ENCODE data around the gene GAS7. TPM values are rescaled to one million over a fixed set of nuclear protein-coding genes. Genes with fewer than 3 reads are reported as not detected.

The GAS7 gene
- total and polyA plus RNA-seq, 2 experiments from 2014 or later, result 1.9 to 10.7 TPM

DNA sequence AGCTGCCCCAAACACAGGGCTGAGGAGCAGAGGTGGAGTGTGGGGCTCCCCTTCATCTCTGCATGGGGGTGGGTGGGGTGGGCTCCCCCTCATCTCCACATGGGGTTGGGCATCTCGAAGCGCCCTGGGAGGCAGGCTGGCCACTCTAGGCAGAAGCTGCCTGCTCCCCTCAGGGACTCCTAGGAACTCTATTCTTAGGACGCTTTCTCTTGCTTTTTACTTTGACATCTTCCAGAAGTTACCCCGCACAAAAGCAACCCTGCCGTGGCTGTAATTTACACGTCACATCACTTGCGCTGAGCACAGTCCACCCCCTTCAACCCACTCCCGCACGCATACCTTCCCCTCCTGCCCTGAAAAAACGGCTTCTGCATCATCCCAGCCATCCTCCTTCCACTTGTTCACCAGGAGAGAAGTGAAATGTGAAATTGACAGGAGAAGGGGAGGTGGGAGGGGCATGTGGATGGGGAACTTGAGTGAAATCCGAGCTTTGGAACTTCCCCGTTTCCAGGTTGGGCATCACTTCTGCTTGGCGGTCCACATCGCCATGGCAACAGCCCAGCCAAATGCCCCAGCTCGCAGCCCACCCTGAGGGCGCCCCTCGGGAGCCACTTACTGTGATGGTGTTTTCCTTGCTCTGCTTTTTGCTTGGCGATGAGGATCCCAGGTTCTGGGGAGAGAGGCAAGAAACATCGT lies 239.7 kb downstream of the GAS7 start:
- peak; percentile 35 for ATAC-seq
- H3K27me3 Mint-ChIP-seq (ENCODE audit: insufficient read depth, low read depth, poor library complexity), result peaks cover 19% of the 10 kb centered on the region
- peak; percentile 65 for DNase-seq (ENCODE audit: low spot score)
- no peaks in the 10 kb centered on the region for H3K27me3 ChIP-seq (ENCODE audit: insufficient read depth)
- H3K79me2 ChIP-seq (replicated peaks; ENCODE audit: insufficient read depth), result no peaks in the 10 kb centered on the region
- H3K27ac Mint-ChIP-seq, result no peak overlapping the region
- no peaks in the 10 kb centered on the region for H4K20me1 ChIP-seq (replicated peaks; ENCODE audit: insufficient read depth)
- peak overlapping the region; percentile 63 for H3K4me3 Mint-ChIP-seq
- H2AFZ ChIP-seq, result no peak overlapping the region
- peaks cover 34% of the 10 kb centered on the region for H3K4me1 Mint-ChIP-seq
- H3F3A ChIP-seq (replicated peaks; ENCODE audit: low read depth), result no peaks in the 10 kb centered on the region
- peak overlapping the region; percentile 85 for H3K4me2 ChIP-seq
- TF ChIP-seq STAT1 (IDR thresholded peaks at IDR 0.05; ENCODE audit: unreplicated experiment) (no peak), ZNF462 (CRISPR knock-in tag; IDR thresholded peaks at IDR 0.05) (no peak), ZNF114 (CRISPR knock-in tag; IDR thresholded peaks at IDR 0.05) (no peak), EZH2 (IDR thresholded peaks at IDR 0.05; ENCODE audit: low read depth, unreplicated experiment) (no peak), CTCF (conservative IDR thresholded peaks at IDR 0.05; ENCODE audit: low read depth in 2 of 2) (no peak), CREB1 (CRISPR knock-in tag; IDR thresholded peaks at IDR 0.05; ENCODE audit: low read depth) (no peak), REST (IDR thresholded peaks at IDR 0.05; ENCODE audit: unreplicated experiment) (no peak), NANOG (IDR thresholded peaks at IDR 0.05; ENCODE audit: borderline replicate concordance) (no peak), EZH2phosphoT487 (IDR thresholded peaks at IDR 0.05; ENCODE audit: unreplicated experiment) (no peak), POLR2AphosphoS5 (IDR thresholded peaks at IDR 0.05; ENCODE audit: low read depth) (no peak), ZNF331 (CRISPR knock-in tag; IDR thresholded peaks at IDR 0.05; ENCODE audit: low read depth) (no peak), JUNB (IDR thresholded peaks at IDR 0.05; ENCODE audit: unreplicated experiment) (no peak)
- TF ChIP-seq, protein P1, sequence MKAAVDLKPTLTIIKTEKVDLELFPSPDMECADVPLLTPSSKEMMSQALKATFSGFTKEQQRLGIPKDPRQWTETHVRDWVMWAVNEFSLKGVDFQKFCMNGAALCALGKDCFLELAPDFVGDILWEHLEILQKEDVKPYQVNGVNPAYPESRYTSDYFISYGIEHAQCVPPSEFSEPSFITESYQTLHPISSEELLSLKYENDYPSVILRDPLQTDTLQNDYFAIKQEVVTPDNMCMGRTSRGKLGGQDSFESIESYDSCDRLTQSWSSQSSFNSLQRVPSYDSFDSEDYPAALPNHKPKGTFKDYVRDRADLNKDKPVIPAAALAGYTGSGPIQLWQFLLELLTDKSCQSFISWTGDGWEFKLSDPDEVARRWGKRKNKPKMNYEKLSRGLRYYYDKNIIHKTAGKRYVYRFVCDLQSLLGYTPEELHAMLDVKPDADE (IDR thresholded peaks at IDR 0.05), result no peak
- H3K9me3 Mint-ChIP-seq, result no peaks in the 10 kb centered on the region; the same call in 2 of the 3 replicates
- H3K4me1 ChIP-seq (ENCODE audit: insufficient read depth), result peaks cover 16% of the 10 kb centered on the region
- no peak overlapping the region for H3K27ac ChIP-seq (ENCODE audit: low read depth)
- no peaks in the 10 kb centered on the region for H3K36me3 ChIP-seq (ENCODE audit: insufficient read depth)
- H3K4me3 ChIP-seq, result peak overlapping the region; percentile 53
- no peaks in the 10 kb centered on the region for H3K9me2 ChIP-seq (ENCODE audit: insufficient read depth)
- no peaks in the 10 kb centered on the region for H3K36me3 Mint-ChIP-seq (ENCODE audit: low read depth)
